ENCODE results near the gene NACA2.

GRCh38 chr17:61639818-61640217 lies 48.8 kb upstream of the NACA2 start:
- no peak for TF ChIP-seq EZH2 (IDR thresholded peaks at IDR 0.05)
- TF ChIP-seq, protein P1, sequence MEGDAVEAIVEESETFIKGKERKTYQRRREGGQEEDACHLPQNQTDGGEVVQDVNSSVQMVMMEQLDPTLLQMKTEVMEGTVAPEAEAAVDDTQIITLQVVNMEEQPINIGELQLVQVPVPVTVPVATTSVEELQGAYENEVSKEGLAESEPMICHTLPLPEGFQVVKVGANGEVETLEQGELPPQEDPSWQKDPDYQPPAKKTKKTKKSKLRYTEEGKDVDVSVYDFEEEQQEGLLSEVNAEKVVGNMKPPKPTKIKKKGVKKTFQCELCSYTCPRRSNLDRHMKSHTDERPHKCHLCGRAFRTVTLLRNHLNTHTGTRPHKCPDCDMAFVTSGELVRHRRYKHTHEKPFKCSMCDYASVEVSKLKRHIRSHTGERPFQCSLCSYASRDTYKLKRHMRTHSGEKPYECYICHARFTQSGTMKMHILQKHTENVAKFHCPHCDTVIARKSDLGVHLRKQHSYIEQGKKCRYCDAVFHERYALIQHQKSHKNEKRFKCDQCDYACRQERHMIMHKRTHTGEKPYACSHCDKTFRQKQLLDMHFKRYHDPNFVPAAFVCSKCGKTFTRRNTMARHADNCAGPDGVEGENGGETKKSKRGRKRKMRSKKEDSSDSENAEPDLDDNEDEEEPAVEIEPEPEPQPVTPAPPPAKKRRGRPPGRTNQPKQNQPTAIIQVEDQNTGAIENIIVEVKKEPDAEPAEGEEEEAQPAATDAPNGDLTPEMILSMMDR (IDR thresholded peaks at IDR 0.05 in 2 of 3, conservative IDR thresholded peaks at IDR 0.05 in 1 of 3; ENCODE audit: borderline replicate concordance in 1 of 3, insufficient read depth in 1 of 3, low read depth in 2 of 3, low read length in 2 of 3) = no peak
- no peak for TF ChIP-seq YY1 (IDR thresholded peaks at IDR 0.05; ENCODE audit: extremely low read depth, insufficient replicate concordance, low read depth, low read length)
- TF ChIP-seq POLR2A (IDR thresholded peaks at IDR 0.05; ENCODE audit: borderline replicate concordance, extremely low read depth, insufficient read depth, insufficient read length) = no peak
- no peak for TF ChIP-seq SP1 (IDR thresholded peaks at IDR 0.05; ENCODE audit: low read depth)
- TF ChIP-seq, protein P2, sequence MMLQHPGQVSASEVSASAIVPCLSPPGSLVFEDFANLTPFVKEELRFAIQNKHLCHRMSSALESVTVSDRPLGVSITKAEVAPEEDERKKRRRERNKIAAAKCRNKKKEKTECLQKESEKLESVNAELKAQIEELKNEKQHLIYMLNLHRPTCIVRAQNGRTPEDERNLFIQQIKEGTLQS (IDR thresholded peaks at IDR 0.05) = no peak
- no peak for TF ChIP-seq POLR2AphosphoS5 (IDR thresholded peaks at IDR 0.05; ENCODE audit: low read depth, low read length)
- TF ChIP-seq SRF (IDR thresholded peaks at IDR 0.05; ENCODE audit: low read depth) = no peak
- TF ChIP-seq RAD21 (IDR thresholded peaks at IDR 0.05; ENCODE audit: low read depth) = no peak
- no peak for TF ChIP-seq FOSL1 (IDR thresholded peaks at IDR 0.05; ENCODE audit: low read depth)
- no peak for TF ChIP-seq CEBPB (IDR thresholded peaks at IDR 0.05; ENCODE audit: low read depth)
- no peak for TF ChIP-seq ZNF274 (IDR thresholded peaks at IDR 0.05; ENCODE audit: low read depth, low read length)
- no peak for TF ChIP-seq JUND (IDR thresholded peaks at IDR 0.05)
